ENCODE results near the gene WDR13.

DNA sequence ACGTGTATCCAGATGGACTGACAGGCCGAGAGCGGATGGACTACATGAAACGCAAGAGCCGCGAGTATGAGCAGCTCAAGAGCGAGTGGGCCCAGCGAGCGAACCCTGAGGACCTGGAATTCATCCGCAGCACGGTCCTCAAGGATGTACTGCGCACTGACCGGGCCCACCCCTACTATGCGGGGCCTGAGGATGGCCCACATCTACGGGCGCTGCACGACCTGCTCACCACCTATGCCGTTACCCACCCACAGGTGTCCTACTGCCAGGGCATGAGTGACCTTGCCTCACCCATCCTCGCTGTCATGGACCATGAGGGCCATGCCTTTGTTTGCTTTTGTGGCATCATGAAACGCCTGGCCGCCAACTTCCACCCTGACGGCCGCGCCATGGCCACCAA is 37.7 kb upstream of the WDR13 start:
- TF ChIP-seq HNF4A (conservative IDR thresholded peaks at IDR 0.05) (no peak), FOXA1 (IDR thresholded peaks at IDR 0.05) (no peak), GABPA (IDR thresholded peaks at IDR 0.05 in 1 of 2, conservative IDR thresholded peaks at IDR 0.05 in 1 of 2) (no peak), JUND (IDR thresholded peaks at IDR 0.05) (no peak), RXRA (IDR thresholded peaks at IDR 0.05) (no peak), TAF1 (conservative IDR thresholded peaks at IDR 0.05) (no peak), YY1 (IDR thresholded peaks at IDR 0.05) (no peak), SP1 (IDR thresholded peaks at IDR 0.05) (no peak)
- TF ChIP-seq, protein P1, sequence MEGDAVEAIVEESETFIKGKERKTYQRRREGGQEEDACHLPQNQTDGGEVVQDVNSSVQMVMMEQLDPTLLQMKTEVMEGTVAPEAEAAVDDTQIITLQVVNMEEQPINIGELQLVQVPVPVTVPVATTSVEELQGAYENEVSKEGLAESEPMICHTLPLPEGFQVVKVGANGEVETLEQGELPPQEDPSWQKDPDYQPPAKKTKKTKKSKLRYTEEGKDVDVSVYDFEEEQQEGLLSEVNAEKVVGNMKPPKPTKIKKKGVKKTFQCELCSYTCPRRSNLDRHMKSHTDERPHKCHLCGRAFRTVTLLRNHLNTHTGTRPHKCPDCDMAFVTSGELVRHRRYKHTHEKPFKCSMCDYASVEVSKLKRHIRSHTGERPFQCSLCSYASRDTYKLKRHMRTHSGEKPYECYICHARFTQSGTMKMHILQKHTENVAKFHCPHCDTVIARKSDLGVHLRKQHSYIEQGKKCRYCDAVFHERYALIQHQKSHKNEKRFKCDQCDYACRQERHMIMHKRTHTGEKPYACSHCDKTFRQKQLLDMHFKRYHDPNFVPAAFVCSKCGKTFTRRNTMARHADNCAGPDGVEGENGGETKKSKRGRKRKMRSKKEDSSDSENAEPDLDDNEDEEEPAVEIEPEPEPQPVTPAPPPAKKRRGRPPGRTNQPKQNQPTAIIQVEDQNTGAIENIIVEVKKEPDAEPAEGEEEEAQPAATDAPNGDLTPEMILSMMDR (IDR thresholded peaks at IDR 0.05; ENCODE audit: low read depth, low read length, missing input control): no peak
- TF ChIP-seq, protein P2, sequence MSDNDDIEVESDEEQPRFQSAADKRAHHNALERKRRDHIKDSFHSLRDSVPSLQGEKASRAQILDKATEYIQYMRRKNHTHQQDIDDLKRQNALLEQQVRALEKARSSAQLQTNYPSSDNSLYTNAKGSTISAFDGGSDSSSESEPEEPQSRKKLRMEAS (IDR thresholded peaks at IDR 0.05): no peak
- TF ChIP-seq, protein P3, sequence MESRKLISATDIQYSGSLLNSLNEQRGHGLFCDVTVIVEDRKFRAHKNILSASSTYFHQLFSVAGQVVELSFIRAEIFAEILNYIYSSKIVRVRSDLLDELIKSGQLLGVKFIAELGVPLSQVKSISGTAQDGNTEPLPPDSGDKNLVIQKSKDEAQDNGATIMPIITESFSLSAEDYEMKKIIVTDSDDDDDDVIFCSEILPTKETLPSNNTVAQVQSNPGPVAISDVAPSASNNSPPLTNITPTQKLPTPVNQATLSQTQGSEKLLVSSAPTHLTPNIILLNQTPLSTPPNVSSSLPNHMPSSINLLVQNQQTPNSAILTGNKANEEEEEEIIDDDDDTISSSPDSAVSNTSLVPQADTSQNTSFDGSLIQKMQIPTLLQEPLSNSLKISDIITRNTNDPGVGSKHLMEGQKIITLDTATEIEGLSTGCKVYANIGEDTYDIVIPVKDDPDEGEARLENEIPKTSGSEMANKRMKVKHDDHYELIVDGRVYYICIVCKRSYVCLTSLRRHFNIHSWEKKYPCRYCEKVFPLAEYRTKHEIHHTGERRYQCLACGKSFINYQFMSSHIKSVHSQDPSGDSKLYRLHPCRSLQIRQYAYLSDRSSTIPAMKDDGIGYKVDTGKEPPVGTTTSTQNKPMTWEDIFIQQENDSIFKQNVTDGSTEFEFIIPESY (IDR thresholded peaks at IDR 0.05): no peak
- TF ChIP-seq, protein P4, sequence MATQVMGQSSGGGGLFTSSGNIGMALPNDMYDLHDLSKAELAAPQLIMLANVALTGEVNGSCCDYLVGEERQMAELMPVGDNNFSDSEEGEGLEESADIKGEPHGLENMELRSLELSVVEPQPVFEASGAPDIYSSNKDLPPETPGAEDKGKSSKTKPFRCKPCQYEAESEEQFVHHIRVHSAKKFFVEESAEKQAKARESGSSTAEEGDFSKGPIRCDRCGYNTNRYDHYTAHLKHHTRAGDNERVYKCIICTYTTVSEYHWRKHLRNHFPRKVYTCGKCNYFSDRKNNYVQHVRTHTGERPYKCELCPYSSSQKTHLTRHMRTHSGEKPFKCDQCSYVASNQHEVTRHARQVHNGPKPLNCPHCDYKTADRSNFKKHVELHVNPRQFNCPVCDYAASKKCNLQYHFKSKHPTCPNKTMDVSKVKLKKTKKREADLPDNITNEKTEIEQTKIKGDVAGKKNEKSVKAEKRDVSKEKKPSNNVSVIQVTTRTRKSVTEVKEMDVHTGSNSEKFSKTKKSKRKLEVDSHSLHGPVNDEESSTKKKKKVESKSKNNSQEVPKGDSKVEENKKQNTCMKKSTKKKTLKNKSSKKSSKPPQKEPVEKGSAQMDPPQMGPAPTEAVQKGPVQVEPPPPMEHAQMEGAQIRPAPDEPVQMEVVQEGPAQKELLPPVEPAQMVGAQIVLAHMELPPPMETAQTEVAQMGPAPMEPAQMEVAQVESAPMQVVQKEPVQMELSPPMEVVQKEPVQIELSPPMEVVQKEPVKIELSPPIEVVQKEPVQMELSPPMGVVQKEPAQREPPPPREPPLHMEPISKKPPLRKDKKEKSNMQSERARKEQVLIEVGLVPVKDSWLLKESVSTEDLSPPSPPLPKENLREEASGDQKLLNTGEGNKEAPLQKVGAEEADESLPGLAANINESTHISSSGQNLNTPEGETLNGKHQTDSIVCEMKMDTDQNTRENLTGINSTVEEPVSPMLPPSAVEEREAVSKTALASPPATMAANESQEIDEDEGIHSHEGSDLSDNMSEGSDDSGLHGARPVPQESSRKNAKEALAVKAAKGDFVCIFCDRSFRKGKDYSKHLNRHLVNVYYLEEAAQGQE (IDR thresholded peaks at IDR 0.05): no peak
- TF ChIP-seq, protein P5, sequence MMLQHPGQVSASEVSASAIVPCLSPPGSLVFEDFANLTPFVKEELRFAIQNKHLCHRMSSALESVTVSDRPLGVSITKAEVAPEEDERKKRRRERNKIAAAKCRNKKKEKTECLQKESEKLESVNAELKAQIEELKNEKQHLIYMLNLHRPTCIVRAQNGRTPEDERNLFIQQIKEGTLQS (IDR thresholded peaks at IDR 0.05): no peak

Measured in liver (tissue), 3 donors.